ENCODE data around the gene ZNF593. TPM values are rescaled to one million over a fixed set of nuclear protein-coding genes. Genes with fewer than 3 reads are reported as not detected.

ZNF593 gene
- total and polyA plus RNA-seq, 10 of the 15 experiments (the other 5 are each of a cell fraction or from before 2014, with no cell fraction given) = 7.7 to 156 (median 51.0) TPM

GRCh38 chr1:26171084-26172072, 1.7 kb downstream of the ZNF593 start, which contains the start of gene ZNF593OS:
Gene ZNF593OS, minus strand, starts transcription at chr1:26171832. Its CDS starts 171 bp downstream, at chr1:26171661.
- Histone ChIP-seq H3K4me1 (ENCODE audit: control insufficient read depth, insufficient read depth, low read length) (peaks cover 7% of the 10 kb centered on the region), H4K20me1 (ENCODE audit: control insufficient read depth, insufficient read depth) (no peaks in the 10 kb centered on the region), H3K36me3 (ENCODE audit: control insufficient read depth in 2 of 2, insufficient read depth in 2 of 2, low read length in 1 of 2) (no peaks in the 10 kb centered on the region; a peak in 1 of 4 replicates), H3K79me2 (ENCODE audit: control insufficient read depth, insufficient read depth, low read length) (peaks cover 12% of the 10 kb centered on the region), H3K4me2 (ENCODE audit: control insufficient read depth, insufficient read depth) (peak within 1 kb of the TSS; percentile 93), H2AFZ (ENCODE audit: control insufficient read depth, low read depth, low read length) (no peak within 1 kb of the TSS), H3K9ac (ENCODE audit: control insufficient read depth, insufficient read depth, low read length) (peak within 1 kb of the TSS; percentile 90), H3K27ac (ENCODE audit: control insufficient read depth, insufficient read depth) (peak within 1 kb of the TSS; percentile 79), H3K9me3 (replicated peaks; ENCODE audit: control insufficient read depth, insufficient read depth, low read length) (no peaks in the 10 kb centered on the region), H3K4me3 (peak within 1 kb of the TSS; percentile 97), H3K27me3 (replicated peaks in 1 of 2; ENCODE audit: control insufficient read depth in 2 of 2, insufficient read depth in 2 of 2, low read length in 1 of 2) (no peaks in the 10 kb centered on the region)
- in situ Hi-C loops (cut with MboI) = loop anchor here (5.0 kb wide), 1 partner anchor 151 kb away; no protein-coding TSS in a partner anchor
- SMC1A ChIA-PET (ENCODE audit: uncharacterized antibody, unreplicated experiment) = interaction anchor here (0.6 to 1.1 kb wide), 3 partner anchors 63 to 546 kb away, joined by 3 read pairs; partner anchors contain the start of gene CEP85
- DNase-seq (ENCODE audit: low read depth, low spot score) (no peak), ATAC-seq (no peak), FAIRE-seq (no peak)
- TF ChIP-seq POLR2A (IDR thresholded peaks at IDR 0.05; ENCODE audit: low read depth, low read length) (peak; percentile 38; the same call in 1 of the 2 replicates), ZNF592 (IDR thresholded peaks at IDR 0.05) (no peak), EZH2 (IDR thresholded peaks at IDR 0.05; ENCODE audit: borderline replicate concordance, control insufficient read depth, low read depth, low read length) (no peak)
- intact Hi-C loops (cut with micrococcal nuclease; ENCODE audit: unreplicated experiment) = no loop called here
- CTCF ChIA-PET = interaction anchor here (1.4 to 5.8 kb wide), 4 partner anchors 18 to 246 kb away, joined by 3 to 110 read pairs (median 8); partner anchors contain the start of genes CATSPER4 and CEP85
- WGBS (ENCODE audit: insufficient coverage, insufficient replicate concordance, low lambda C conversion rate, missing lambda C conversion rate) = 90% methylated on average over 34 of the region's 34 CpGs
- no TSS peak for BruUV-seq (replicated peaks)
- RAD21 ChIA-PET (ENCODE audit: unreplicated experiment) = interaction anchor here (2.8 kb wide), 1 partner anchor 63 kb away, joined by 44 read pairs; the partner anchor contains the start of gene CEP85
- POLR2A ChIA-PET = interaction anchor here (0.6 kb wide), 1 partner anchor 309 kb away, joined by 4 read pairs; no protein-coding TSS in a partner anchor
